Central memory CD8-positive, alpha-beta T cell (primary cell): ENCODE measurements around the gene HIPK3.
A peak's percentile ranks its signal among the peaks of the same experiment; 100 is the strongest.
"Not testable (repeated sequence)": the region's sequence is repeated elsewhere in the genome, so short reads cannot be mapped to it uniquely, and the experiment has no call there.

Experiments used
- ATAC-seq: fragments of 150-1000 bp; cut with Tn5 transposase; replicated peaks from 2 replicates; pipeline ENCODE4 v1.10.0; 2022; ENCODE audit warnings: mild to moderate bottlenecking, moderate FRiP score, moderate number of reproducible peaks; ENCODE audit not compliant: poor library complexity, severe bottlenecking; ENCODE audit errors: extremely low read depth
- DNase-seq, 2 donors: peaks; one replicate each; pipeline ENCODE4 v3.0.0; 2021; ENCODE audit warnings: low spot score in 2 of 2
- H3K27ac Mint-ChIP-seq: one replicate; pipeline ENCODE4 v1.8.0; 2022; ENCODE audit warnings: low read depth, mild to moderate bottlenecking, moderate library complexity, mixed read lengths
- H3K27me3 Mint-ChIP-seq: one replicate; pipeline ENCODE4 v1.8.0; 2022; ENCODE audit warnings: mixed read lengths
- H3K36me3 Mint-ChIP-seq: one replicate; pipeline ENCODE4 v1.8.0; 2022; ENCODE audit warnings: mild to moderate bottlenecking, moderate library complexity, mixed read lengths; ENCODE audit not compliant: insufficient read depth
- H3K4me1 Mint-ChIP-seq: one replicate; pipeline ENCODE4 v1.8.0; 2022; ENCODE audit warnings: mixed read lengths
- H3K4me3 Mint-ChIP-seq: one replicate; pipeline ENCODE4 v1.8.0; 2022; ENCODE audit warnings: mild to moderate bottlenecking, moderate library complexity, mixed read lengths
- H3K9me3 Mint-ChIP-seq: one replicate; pipeline ENCODE4 v1.8.0; 2022; ENCODE audit warnings: mixed read lengths

HIPK3 gene

GRCh38 chr11:33257160-33257896, at the start of gene HIPK3:
Gene HIPK3 (plus strand): TSS chr11:33257381.
- peak; percentile 58 to 60 for DNase-seq
- H3K27ac Mint-ChIP-seq: peak within 1 kb of the TSS; percentile 97
- H3K4me1 Mint-ChIP-seq: peaks cover 41% of the 10 kb centered on the region
- H3K36me3 Mint-ChIP-seq: peaks cover 15% of the 10 kb centered on the region
- H3K27me3 Mint-ChIP-seq: no peaks in the 10 kb centered on the region
- H3K9me3 Mint-ChIP-seq: no peaks in the 10 kb centered on the region
- ATAC-seq: peak; percentile 74
- peak within 1 kb of the TSS; percentile 97 for H3K4me3 Mint-ChIP-seq

- Mint-ChIP-seq H3K9me3 (no peaks in the 10 kb centered on the region), H3K36me3 (no peaks in the 10 kb centered on the region), H3K27ac (no peak overlapping the region), H3K27me3 (peaks cover 12% of the 10 kb centered on the region), H3K4me1 (no peaks in the 10 kb centered on the region), H3K4me3 (no peak overlapping the region)
- DNase-seq (no peak), ATAC-seq (no peak)
Observed at GRCh38 chr11:33207408-33207985, 49.7 kb upstream of the HIPK3 start.

- DNase-seq (no peak), ATAC-seq (no peak)
- no peak overlapping the region for H3K27ac Mint-ChIP-seq
- H3K27me3 Mint-ChIP-seq: peaks cover 12% of the 10 kb centered on the region
- H3K9me3 Mint-ChIP-seq: no peaks in the 10 kb centered on the region
- no peaks in the 10 kb centered on the region for H3K4me1 Mint-ChIP-seq
- no peak overlapping the region for H3K4me3 Mint-ChIP-seq
- H3K36me3 Mint-ChIP-seq: no peaks in the 10 kb centered on the region
Observed at GRCh38 chr11:33208150-33208549, 49.0 kb upstream of the HIPK3 start.

- ATAC-seq: no peak
- H3K27me3 Mint-ChIP-seq: peaks cover 12% of the 10 kb centered on the region
- H3K4me1 Mint-ChIP-seq: no peaks in the 10 kb centered on the region
- H3K9me3 Mint-ChIP-seq: no peaks in the 10 kb centered on the region
- no peak overlapping the region for H3K27ac Mint-ChIP-seq
- no peak for DNase-seq
- no peak overlapping the region for H3K4me3 Mint-ChIP-seq
- no peaks in the 10 kb centered on the region for H3K36me3 Mint-ChIP-seq
Observed at GRCh38 chr11:33211153-33211552, 46.0 kb upstream of the HIPK3 start.

- no peaks in the 10 kb centered on the region for H3K4me1 Mint-ChIP-seq
- H3K4me3 Mint-ChIP-seq: no peak overlapping the region
- peaks cover 12% of the 10 kb centered on the region for H3K27me3 Mint-ChIP-seq
- ATAC-seq (no peak), DNase-seq (no peak)
- no peaks in the 10 kb centered on the region for H3K36me3 Mint-ChIP-seq
- no peak overlapping the region for H3K27ac Mint-ChIP-seq
- no peaks in the 10 kb centered on the region for H3K9me3 Mint-ChIP-seq
Observed at GRCh38 chr11:33211580-33211979, 45.6 kb upstream of the HIPK3 start.

GRCh38 chr11:33214187-33214586, 43.0 kb upstream of the HIPK3 start:
- Mint-ChIP-seq H3K4me1 (no peaks in the 10 kb centered on the region), H3K27ac (no peak overlapping the region), H3K27me3 (peaks cover 12% of the 10 kb centered on the region), H3K4me3 (no peak overlapping the region), H3K9me3 (no peaks in the 10 kb centered on the region), H3K36me3 (no peaks in the 10 kb centered on the region)
- no peak for DNase-seq
- no peak for ATAC-seq

- no peaks in the 10 kb centered on the region for H3K9me3 Mint-ChIP-seq
- H3K27me3 Mint-ChIP-seq: peaks cover 12% of the 10 kb centered on the region
- ATAC-seq (no peak), DNase-seq (no peak)
- H3K4me3 Mint-ChIP-seq: no peak overlapping the region
- no peaks in the 10 kb centered on the region for H3K36me3 Mint-ChIP-seq
- H3K27ac Mint-ChIP-seq: no peak overlapping the region
- no peaks in the 10 kb centered on the region for H3K4me1 Mint-ChIP-seq
Observed at GRCh38 chr11:33214767-33215166, 42.4 kb upstream of the HIPK3 start.

GRCh38 chr11:33216676-33217075, 40.5 kb upstream of the HIPK3 start:
- not testable (repeated sequence) for H3K27me3 Mint-ChIP-seq, H3K36me3 Mint-ChIP-seq, H3K4me1 Mint-ChIP-seq, H3K4me3 Mint-ChIP-seq, H3K9me3 Mint-ChIP-seq, ATAC-seq, H3K27ac Mint-ChIP-seq, DNase-seq

GRCh38 chr11:33222052-33222750, 35.0 kb upstream of the HIPK3 start:
- no peaks in the 10 kb centered on the region for H3K9me3 Mint-ChIP-seq
- no peak for DNase-seq
- no peaks in the 10 kb centered on the region for H3K4me1 Mint-ChIP-seq
- H3K4me3 Mint-ChIP-seq: no peak overlapping the region
- H3K27me3 Mint-ChIP-seq: no peaks in the 10 kb centered on the region
- H3K27ac Mint-ChIP-seq: no peak overlapping the region
- no peak for ATAC-seq
- H3K36me3 Mint-ChIP-seq: no peaks in the 10 kb centered on the region

- H3K27me3 Mint-ChIP-seq: no peaks in the 10 kb centered on the region
- ATAC-seq: no peak
- H3K9me3 Mint-ChIP-seq: no peaks in the 10 kb centered on the region
- H3K36me3 Mint-ChIP-seq: no peaks in the 10 kb centered on the region
- no peaks in the 10 kb centered on the region for H3K4me1 Mint-ChIP-seq
- no peak for DNase-seq
- no peak overlapping the region for H3K4me3 Mint-ChIP-seq
- H3K27ac Mint-ChIP-seq: no peak overlapping the region
Observed at GRCh38 chr11:33225371-33225770, 31.8 kb upstream of the HIPK3 start.

GRCh38 chr11:33227578-33228261, 29.5 kb upstream of the HIPK3 start:
- DNase-seq: no peak
- no peaks in the 10 kb centered on the region for H3K4me1 Mint-ChIP-seq
- no peaks in the 10 kb centered on the region for H3K27me3 Mint-ChIP-seq
- H3K4me3 Mint-ChIP-seq: no peak overlapping the region
- no peaks in the 10 kb centered on the region for H3K9me3 Mint-ChIP-seq
- H3K36me3 Mint-ChIP-seq: no peaks in the 10 kb centered on the region
- ATAC-seq: no peak
- no peak overlapping the region for H3K27ac Mint-ChIP-seq

GRCh38 chr11:33234397-33235190, 22.6 kb upstream of the HIPK3 start:
- Mint-ChIP-seq H3K4me1 (no peaks in the 10 kb centered on the region), H3K27me3 (no peaks in the 10 kb centered on the region), H3K36me3 (no peaks in the 10 kb centered on the region), H3K27ac (no peak overlapping the region), H3K4me3 (no peak overlapping the region), H3K9me3 (no peaks in the 10 kb centered on the region)
- ATAC-seq (no peak), DNase-seq (no peak)
